Right lung (tissue), 5 donors: ENCODE data around the gene DNMT1. TPM values are rescaled to one million over a fixed set of nuclear protein-coding genes. Genes with fewer than 3 reads are reported as not detected.

ENCODE experiments used
- DNase-seq, 2 donors: peaks; one replicate each; pipeline ENCODE4 v3.0.0-alpha.2; 2013
- polyA plus RNA-seq, 5 donors: library from polyadenylated mRNA; unstranded; fragments of 120-200 nt; gene quantifications; one replicate each; pipeline versions ENCODE4 v1.2.1 to v1.2.3, GENCODE V29; 2013; ENCODE audit warnings: inconsistent platforms in 1 of 5, low replicate concordance in 1 of 5; ENCODE audit not compliant: insufficient read length in 5 of 5, insufficient read depth in 1 of 5

The DNMT1 gene
- polyA plus RNA-seq, 5 donors: 126 to 142 (median 131) TPM

GRCh38 chr19:10142701-10143375 is 51.9 kb downstream of the DNMT1 start:
- peak; percentile 26 to 27 for DNase-seq

GRCh38 chr19:10141973-10142372 is 52.8 kb downstream of the DNMT1 start:
- no peak for DNase-seq

- no peak for DNase-seq
Observed at GRCh38 chr19:10141479-10141878, 53.3 kb downstream of the DNMT1 start.

- no peak for DNase-seq
Observed at GRCh38 chr19:10139952-10140351, 54.8 kb downstream of the DNMT1 start.

- DNase-seq: no peak
Observed at GRCh38 chr19:10138879-10139795, 55.6 kb downstream of the DNMT1 start.

- DNase-seq: no peak
Observed at GRCh38 chr19:10137751-10138682, 56.7 kb downstream of the DNMT1 start.

- no peak for DNase-seq
Observed at GRCh38 chr19:10136936-10137335, 57.8 kb downstream of the DNMT1 start.

GRCh38 chr19:10135551-10136334 is 59.0 kb downstream of the DNMT1 start:
- no peak for DNase-seq

GRCh38 chr19:10134040-10134439 is 60.7 kb downstream of the DNMT1 start:
- DNase-seq: no peak

GRCh38 chr19:10133596-10133995 is 61.2 kb downstream of the DNMT1 start:
- DNase-seq: no peak

- DNase-seq: no peak
Observed at GRCh38 chr19:10132905-10133304, 61.8 kb downstream of the DNMT1 start.

GRCh38 chr19:10126213-10126639 is 68.5 kb downstream of the DNMT1 start:
- DNase-seq: no peak

- no peak for DNase-seq
Observed at GRCh38 chr19:10124429-10124828, 70.3 kb downstream of the DNMT1 start.

- DNase-seq: no peak
Observed at GRCh38 chr19:10122045-10122444, 72.7 kb downstream of the DNMT1 start.

GRCh38 chr19:10120538-10121189 is 74.1 kb downstream of the DNMT1 start:
- no peak for DNase-seq

- no peak for DNase-seq
Observed at GRCh38 chr19:10118960-10119359, 75.8 kb downstream of the DNMT1 start.

GRCh38 chr19:10116866-10117616 is 77.7 kb downstream of the DNMT1 start:
- DNase-seq: no peak

GRCh38 chr19:10116085-10116865 is 78.5 kb downstream of the DNMT1 start:
- no peak for DNase-seq
